GM21576 (cell line): Measurements from ENCODE around the gene ZNF549.
A peak's percentile ranks its signal among the peaks of the same experiment; 100 is the strongest.

ENCODE experiments used
- ATAC-seq: cut with Tn5 transposase; IDR thresholded peaks from one replicate; pipeline ENCODE4 v1.9.1; 2021; ENCODE audit warnings: mild to moderate bottlenecking, moderate library complexity; ENCODE audit not compliant: unreplicated experiment

ZNF549 gene

DNA sequence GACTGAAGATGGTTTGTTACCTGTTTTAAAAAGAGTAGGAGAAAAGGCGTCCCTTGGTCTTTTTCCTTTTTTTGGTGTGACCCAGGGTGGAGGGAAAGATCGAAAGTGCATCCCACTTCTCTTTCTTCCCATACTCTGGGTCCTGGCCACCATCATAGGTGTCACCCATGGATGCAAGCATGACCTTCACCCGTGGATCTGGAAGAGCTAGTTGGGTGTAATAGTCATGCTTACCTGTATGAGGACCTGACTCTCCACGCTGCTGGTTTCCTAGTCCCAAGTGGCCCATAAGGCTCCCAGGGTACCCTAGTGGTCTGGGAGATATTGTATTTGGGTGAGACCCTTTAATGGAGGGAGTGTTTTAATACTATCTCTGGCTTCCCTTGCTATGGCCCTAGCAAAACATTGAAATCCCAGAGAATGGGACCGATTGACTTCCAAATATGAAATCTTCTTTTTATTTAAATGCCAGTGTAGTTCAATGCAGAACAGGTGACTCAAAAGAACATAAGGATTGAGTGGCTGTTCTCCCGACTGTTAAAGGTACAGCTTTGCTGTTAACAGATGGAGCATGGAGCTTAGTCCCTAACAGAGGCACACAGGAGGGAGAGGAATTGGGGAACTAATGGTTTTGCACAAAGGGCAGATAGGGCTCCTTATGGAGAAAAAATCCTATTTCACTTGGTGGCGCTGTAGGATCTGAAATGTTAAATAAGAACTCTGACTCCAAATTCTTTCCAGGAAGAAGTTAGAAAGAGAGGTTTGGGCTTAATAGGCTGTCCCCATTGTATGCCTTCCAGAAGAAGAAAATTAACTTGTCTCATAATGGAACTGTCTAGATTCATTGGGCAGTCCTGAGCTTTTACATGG, 39.5 kb downstream of the ZNF549 start:
- no peak for ATAC-seq

DNA sequence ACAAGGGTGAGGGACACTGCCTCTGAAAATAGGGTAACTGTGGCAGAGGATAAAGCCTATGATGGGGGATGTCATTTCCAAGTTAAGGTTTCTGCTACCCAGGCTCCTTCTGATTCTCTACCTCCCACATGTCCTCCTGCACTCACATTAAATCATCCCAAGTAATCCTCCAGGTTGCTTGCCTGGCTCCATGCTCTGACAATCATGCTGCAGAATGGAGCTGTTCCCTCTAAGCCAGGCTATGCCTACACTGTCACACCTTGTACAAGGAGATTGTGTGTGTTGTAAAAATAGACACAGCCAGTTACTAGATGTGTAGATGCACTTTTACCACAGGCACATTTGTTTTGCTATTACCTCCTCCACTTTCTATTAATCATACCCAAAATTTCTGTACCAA, 43.6 kb downstream of the ZNF549 start:
- ATAC-seq = no peak

DNA sequence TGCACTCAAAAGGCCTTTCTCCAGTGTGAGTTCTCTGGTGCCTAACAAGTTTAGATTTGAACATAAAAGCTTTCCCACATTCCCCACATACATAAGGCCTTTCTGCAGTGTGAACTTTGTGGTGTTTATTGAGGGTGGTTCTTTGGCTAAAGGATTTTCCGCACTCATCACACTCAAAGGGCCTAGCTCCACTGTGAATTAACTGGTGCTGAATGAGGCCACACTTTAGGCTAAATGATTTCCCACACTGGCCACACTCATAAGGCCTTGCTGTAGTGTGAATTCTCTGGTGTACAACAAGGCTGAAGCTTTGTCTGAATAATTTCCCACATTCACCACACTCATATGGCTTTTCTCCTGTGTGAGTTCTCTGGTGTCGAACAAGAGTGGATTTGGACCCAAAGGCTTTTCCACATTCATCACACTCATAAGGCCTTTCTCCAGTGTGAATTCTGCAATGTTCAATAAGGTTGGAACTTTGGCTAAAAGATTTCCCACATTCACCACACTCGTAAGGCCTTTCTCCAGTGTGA, 45.3 kb downstream of the ZNF549 start:
- no peak for ATAC-seq

DNA sequence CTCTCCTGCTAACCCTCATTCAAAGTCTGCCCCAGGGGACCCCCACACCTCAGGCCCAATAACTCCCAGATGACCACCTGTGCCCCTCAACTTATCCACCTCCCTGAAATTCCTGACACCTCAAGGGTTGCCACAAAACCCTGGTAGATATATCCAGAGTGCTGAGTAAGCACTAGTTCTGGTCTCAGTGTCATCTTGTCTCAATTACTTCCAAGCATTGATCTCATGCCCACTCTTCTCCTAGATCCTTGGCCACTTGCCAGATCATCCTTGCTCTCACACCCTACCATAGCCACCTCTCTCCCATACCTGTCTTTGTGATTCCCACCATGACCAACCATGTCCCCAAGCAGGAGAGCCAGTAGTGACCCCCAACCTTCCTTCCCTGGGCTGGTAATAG, 49.5 kb downstream of the ZNF549 start:
- no peak for ATAC-seq

DNA sequence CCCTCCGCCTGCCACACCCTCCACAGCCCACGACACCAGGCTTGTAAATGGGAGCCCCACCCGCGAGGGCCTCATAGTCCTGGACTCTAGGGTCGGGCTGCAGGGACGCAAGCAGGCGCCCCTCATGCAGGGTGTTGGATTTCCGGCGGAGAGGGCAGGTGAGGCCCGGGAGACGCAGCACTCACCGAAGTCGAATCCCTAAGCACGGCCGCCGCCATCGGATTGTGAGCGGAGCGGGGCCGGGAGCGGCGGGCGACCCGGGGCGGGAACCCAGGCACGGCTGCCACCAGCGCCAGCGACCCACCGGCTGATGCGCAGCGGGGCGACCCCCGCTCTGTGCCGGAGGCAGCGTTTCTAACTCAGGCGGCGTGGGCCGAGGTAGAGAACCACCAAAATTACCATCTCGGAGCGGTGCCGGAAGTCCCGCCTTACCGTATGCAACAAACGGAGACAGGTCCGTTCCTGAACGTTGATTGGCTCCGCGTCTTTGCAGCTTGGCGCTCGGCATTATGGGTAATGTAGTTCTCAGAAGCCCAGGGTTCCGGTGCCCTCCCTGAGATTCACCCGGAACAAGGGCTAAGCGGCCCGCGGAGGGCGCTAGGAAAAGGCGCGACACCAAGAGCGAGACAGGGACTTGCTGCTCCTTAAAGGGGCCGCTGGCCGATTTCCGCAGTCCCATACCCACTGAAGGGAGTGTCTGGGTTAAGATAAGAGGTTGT, 51.5 kb downstream of the ZNF549 start, which contains the start of gene ZNF416:
Gene ZNF416 (minus strand): TSS at position 425 of the 719 bp plus-strand sequence. CDS start 207 bp downstream, at position 218.
- ATAC-seq = peak; percentile 88

DNA sequence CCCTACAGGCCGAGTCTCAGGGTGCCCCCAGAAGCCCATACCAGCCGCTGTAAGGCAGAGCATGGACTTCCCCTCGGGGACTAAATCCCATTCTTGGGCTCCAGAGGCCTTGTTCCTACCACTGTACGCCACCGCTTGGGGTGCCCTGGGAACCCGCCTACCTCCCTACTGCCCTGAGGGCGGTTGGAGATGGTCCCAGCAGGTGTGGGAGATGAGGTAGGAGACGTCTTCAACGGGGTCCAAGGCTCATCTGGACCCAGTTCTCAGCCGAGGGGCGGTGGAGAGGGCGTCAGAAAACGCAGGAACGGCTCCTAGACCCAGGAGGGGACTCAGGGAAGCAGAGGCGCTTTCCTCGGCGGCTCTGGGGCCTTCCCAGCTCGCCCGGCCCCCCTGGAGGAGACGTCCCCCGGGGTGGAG, 56.0 kb downstream of the ZNF549 start:
- no peak for ATAC-seq

DNA sequence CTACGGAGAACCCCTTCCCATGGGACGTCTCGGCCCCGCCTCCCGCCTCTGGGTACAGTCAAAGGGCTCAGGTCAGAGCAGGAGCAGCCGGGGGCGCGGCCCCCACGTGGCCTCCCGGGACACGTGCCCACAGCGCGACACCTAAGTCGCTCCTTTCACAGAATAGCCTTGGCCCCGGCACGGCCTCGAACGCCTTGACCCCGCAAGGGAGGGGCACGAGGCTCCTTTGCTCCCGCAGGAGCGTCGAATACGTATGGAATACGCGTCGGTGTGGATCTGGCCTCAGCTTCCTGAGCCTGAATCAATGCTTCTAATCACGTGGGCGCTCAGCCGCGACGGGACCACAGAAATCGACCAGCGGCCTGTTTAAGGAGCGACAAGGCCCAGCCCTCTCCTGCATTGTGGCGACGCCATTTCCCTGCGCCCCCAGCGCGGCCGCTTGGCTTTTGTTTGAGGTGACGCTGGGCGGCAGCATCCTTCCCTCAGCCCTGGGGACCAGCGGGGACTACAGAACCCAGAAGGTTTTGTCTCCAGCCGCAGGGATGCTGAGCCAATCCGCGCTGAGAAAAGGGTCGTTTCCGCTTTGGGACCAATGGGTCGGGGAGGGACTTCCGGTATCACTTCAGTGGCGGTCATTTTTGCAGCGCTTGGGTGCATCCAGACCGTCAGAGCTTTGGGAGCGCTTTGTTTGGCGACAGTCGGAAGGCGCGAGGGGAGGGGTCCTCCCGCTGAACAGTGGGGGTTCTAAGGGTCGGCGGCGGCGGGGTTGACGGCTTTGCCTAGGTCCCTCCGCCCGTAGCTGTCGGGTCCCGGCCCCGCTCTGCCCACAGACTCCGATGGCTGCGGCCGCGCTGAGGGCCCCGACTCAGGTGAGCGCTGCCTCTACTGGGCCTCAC, 56.6 kb downstream of the ZNF549 start, which contains the start of gene ZIK1:
Gene ZIK1 (plus strand): TSS at position 625 of the 896 bp plus-strand sequence. CDS start 212 bp downstream, at position 837.
- ATAC-seq = peak; percentile 80

DNA sequence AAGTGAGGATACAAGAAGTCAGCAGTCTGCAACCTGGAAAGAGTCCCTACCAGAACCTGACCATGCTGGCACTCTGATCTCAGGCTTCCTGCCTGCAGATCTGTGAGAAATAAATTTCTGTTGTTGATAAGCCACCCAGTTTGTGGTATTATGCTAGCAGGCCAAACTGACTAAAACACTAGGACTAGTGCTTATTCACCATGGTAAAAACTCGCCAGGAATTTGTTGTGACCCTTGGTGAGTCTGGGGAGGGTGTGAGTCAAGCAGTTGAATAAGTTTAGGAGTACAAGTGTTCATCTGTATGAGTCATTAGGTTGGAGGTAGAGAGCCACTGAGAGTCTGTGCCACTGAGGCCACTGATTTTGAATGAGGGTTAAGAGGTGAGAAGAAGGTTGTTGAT, 60.4 kb downstream of the ZNF549 start:
- ATAC-seq = no peak

DNA sequence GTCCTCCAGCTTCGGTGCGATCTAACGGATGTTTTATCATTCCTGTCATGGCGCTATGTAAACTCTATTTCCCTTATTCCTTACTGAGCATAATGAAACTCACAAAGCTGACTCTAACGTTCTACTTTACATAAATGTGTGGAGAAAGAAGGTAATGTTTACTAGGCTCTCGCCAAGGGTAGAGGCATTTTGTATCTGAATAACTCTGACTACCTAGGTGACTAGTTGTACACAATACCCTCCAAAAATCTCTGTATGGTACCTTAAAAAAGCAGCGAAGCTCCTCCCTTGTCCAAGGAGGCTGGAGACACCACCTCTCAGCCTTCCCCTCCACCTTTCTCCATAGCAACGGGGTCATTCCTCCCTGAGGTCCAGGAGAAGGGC, 72.2 kb downstream of the ZNF549 start:
- ATAC-seq = no peak

DNA sequence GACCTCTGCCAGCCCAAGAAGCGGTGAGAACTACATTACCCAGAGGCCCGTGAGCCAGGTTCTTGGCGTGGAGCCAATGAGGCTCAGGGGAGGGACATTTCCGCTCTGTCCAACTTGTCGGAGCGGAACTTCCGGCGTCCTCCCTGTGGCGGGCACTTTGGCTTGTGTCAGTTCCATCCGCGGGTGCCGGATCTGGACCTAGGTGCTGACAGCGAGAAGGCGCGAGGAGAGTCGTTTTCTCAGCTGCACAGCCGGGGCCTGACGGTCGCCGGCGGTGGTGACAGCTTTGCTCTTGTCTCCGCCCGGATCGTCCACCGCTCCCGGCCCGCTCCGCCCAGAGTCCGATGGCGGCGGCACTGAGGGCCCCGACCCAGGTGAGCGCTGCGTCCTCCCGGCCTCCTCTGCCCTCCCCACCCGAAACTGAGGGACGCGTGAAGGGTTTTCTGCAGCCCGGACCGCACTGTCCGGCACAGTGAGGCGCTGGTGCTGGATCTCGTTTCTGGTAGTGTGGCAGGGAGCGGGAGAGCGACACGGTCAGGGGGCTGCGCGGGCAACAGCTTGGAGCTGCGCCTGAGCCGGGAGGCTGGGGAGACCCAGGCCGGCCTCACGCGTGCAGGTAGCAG, 72.7 kb downstream of the ZNF549 start, which contains the start of gene ZNF530:
Gene ZNF530 (plus strand): TSS at position 125 of the 623 bp plus-strand sequence. CDS start 4,461 bp downstream, outside the sequence.
- peak; percentile 90 for ATAC-seq

DNA sequence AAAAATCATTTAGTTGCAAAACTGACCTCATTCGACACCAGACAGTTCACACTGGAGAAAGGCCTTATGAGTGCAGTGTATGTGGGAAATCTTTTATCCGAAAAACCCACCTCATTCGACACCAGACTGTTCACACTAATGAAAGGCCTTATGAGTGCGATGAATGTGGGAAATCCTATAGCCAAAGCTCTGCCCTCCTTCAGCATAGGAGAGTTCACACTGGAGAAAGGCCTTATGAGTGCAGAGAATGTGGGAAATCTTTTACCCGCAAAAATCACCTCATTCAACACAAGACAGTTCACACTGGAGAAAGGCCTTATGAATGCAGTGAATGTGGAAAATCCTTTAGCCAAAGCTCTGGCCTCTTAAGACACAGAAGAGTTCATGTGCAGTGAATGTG, 79.8 kb downstream of the ZNF549 start:
- ATAC-seq = no peak
